Thyroid gland (tissue), 4 donors: Measurements from ENCODE around the gene ULK2. TPM values are rescaled to one million over a fixed set of nuclear protein-coding genes. Genes with fewer than 3 reads are reported as not detected.
A peak's percentile ranks its signal among the peaks of the same experiment; 100 is the strongest.

ENCODE experiments used
- DNase-seq, 2 donors: peaks; one replicate each; pipeline ENCODE4 v3.0.0-alpha.2; 2019
- H3K27ac ChIP-seq, 3 donors: fragments of 200-600 bp; sonication (generic); 1 replicate in 2 of 3; 2 replicates in 1 of 3; pipeline ENCODE4 v1.5.1; 2016 to 2019; ENCODE audit warnings: mild to moderate bottlenecking in 1 of 3, moderate library complexity in 1 of 3
- H3K27me3 ChIP-seq: fragments of 200-600 bp; sonication (generic); one replicate; pipeline ENCODE4 v1.5.1; 2019
- H3K36me3 ChIP-seq, 2 donors: fragments of 200-600 bp; sonication (generic); one replicate each; pipeline ENCODE4 v1.5.1; 2016 to 2019
- H3K4me1 ChIP-seq, 2 donors: fragments of 200-600 bp; sonication (generic); one replicate each; pipeline ENCODE4 v1.5.1; 2017 to 2019
- H3K4me3 ChIP-seq, 3 donors: fragments of 200-600 bp; sonication (generic); replicated peaks in 1 of 3; 1 replicate in 2 of 3; 2 replicates in 1 of 3; pipeline ENCODE4 v1.5.1; 2016; ENCODE audit warnings: mild to moderate bottlenecking in 1 of 3
- H3K9me3 ChIP-seq: fragments of 200-600 bp; sonication (generic); one replicate; pipeline ENCODE4 v1.5.1; 2017
- POLR2A ChIP-seq, 2 donors: fragments of 450-650 bp; IDR thresholded peaks; one replicate each; pipeline ENCODE4 v1.6.1; 2017; ENCODE audit warnings: antibody characterized with exemption in 2 of 2, mild to moderate bottlenecking in 2 of 2, moderate library complexity in 1 of 2
- WGBS, 2 donors: methylation state at CpG; one replicate each; pipeline ENCODE4 v1.1.5; 2017; 5-methylcytosine and 5-hydroxymethylcytosine counted together
- intact Hi-C: fragments of 100-400 bp; cut with DNase I; formaldehyde crosslinking; loops from one replicate; pipeline ENCODE4 v1.15.1; 2023
- total RNA-seq, 4 donors: library from RNA; depleted of rRNA; stranded (reverse); fragments of >200 nt; gene quantifications; one replicate each; pipeline ENCODE4 v1.2.3, GENCODE V29; 2016
- TF ChIP-seq, protein P1 (sequence below), 6 experiments: fragments of 200-600 bp in 3 of 6; fragments of 450-650 bp in 3 of 6; sonication (generic) in 3 of 6; IDR thresholded peaks; one replicate each; pipeline ENCODE4 v1.5.1; 2016 to 2019; ENCODE audit warnings: antibody characterized with exemption in 6 of 6, mild to moderate bottlenecking in 2 of 6, inconsistent platforms in 1 of 6, moderate library complexity in 1 of 6

Gene ULK2
- total RNA-seq, 4 donors from 2014 or later: 15.8 to 22.6 (median 16.8) TPM

- no peaks in the 10 kb centered on the region for H3K9me3 ChIP-seq
- TF ChIP-seq, protein P1, sequence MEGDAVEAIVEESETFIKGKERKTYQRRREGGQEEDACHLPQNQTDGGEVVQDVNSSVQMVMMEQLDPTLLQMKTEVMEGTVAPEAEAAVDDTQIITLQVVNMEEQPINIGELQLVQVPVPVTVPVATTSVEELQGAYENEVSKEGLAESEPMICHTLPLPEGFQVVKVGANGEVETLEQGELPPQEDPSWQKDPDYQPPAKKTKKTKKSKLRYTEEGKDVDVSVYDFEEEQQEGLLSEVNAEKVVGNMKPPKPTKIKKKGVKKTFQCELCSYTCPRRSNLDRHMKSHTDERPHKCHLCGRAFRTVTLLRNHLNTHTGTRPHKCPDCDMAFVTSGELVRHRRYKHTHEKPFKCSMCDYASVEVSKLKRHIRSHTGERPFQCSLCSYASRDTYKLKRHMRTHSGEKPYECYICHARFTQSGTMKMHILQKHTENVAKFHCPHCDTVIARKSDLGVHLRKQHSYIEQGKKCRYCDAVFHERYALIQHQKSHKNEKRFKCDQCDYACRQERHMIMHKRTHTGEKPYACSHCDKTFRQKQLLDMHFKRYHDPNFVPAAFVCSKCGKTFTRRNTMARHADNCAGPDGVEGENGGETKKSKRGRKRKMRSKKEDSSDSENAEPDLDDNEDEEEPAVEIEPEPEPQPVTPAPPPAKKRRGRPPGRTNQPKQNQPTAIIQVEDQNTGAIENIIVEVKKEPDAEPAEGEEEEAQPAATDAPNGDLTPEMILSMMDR (IDR thresholded peaks at IDR 0.05): no peak
- TF ChIP-seq POLR2A (IDR thresholded peaks at IDR 0.05): no peak
- 94 to 99% methylated on average over 4 of the region's 4 CpGs for WGBS, 2 donors
- no peaks in the 10 kb centered on the region for H3K27me3 ChIP-seq
- intact Hi-C loops: no loop called here
- peaks cover 0 to 8% of the 10 kb centered on the region in 2 donors for H3K4me1 ChIP-seq
- H3K4me3 ChIP-seq: no peak overlapping the region
- H3K27ac ChIP-seq: no peak overlapping the region
- no peak for DNase-seq
- peaks cover 28 to 45% of the 10 kb centered on the region in 2 donors for H3K36me3 ChIP-seq
Observed at GRCh38 chr17:19796457-19796856, 71.3 kb downstream of the ULK2 start.

- H3K4me1 ChIP-seq: no peaks in the 10 kb centered on the region
- no peaks in the 10 kb centered on the region for H3K27me3 ChIP-seq
- intact Hi-C loops: no loop called here
- H3K27ac ChIP-seq: no peak overlapping the region
- no peak for TF ChIP-seq POLR2A (IDR thresholded peaks at IDR 0.05)
- TF ChIP-seq, protein P1 (IDR thresholded peaks at IDR 0.05): no peak
- no peak overlapping the region for H3K4me3 ChIP-seq
- WGBS, 2 donors: 97 to 98% methylated on average over 3 of the region's 3 CpGs
- DNase-seq: no peak
- no peaks in the 10 kb centered on the region for H3K9me3 ChIP-seq
- peaks cover 27 to 36% of the 10 kb centered on the region in 2 donors for H3K36me3 ChIP-seq
Observed at GRCh38 chr17:19791918-19792550, 75.7 kb downstream of the ULK2 start.

- Histone ChIP-seq H3K36me3 (peaks cover 2 to 8% of the 10 kb centered on the region in 2 donors), H3K27me3 (no peaks in the 10 kb centered on the region), H3K27ac (no peak overlapping the region), H3K9me3 (no peaks in the 10 kb centered on the region), H3K4me3 (no peak overlapping the region), H3K4me1 (no peaks in the 10 kb centered on the region)
- peak in 1 of 2 donors; percentile 20 for DNase-seq
- no peak for TF ChIP-seq POLR2A (IDR thresholded peaks at IDR 0.05)
- TF ChIP-seq, protein P1 (IDR thresholded peaks at IDR 0.05): no peak
- intact Hi-C loops: no loop called here
- WGBS, 2 donors: 86 to 93% methylated on average over 7 of the region's 7 CpGs
Observed at GRCh38 chr17:19787733-19788357, 79.9 kb downstream of the ULK2 start.

GRCh38 chr17:19785854-19786253 lies 81.9 kb downstream of the ULK2 start:
- Histone ChIP-seq H3K4me3 (no peak overlapping the region), H3K4me1 (no peaks in the 10 kb centered on the region), H3K9me3 (no peaks in the 10 kb centered on the region), H3K36me3 (peaks cover 0 to 16% of the 10 kb centered on the region in 2 donors), H3K27ac (no peak overlapping the region), H3K27me3 (no peaks in the 10 kb centered on the region)
- DNase-seq: peak in 1 of 2 donors; percentile 17
- intact Hi-C loops: no loop called here
- 47 to 60% methylated on average over 4 of the region's 4 CpGs for WGBS, 2 donors
- TF ChIP-seq POLR2A (IDR thresholded peaks at IDR 0.05): no peak
- TF ChIP-seq, protein P1 (IDR thresholded peaks at IDR 0.05): peak in 2 of 6 experiments; percentile 15 to 28
